NCI-H1930 (cell line): ENCODE results near the gene CUX1.
"Not testable (repeated sequence)": the region's sequence is repeated elsewhere in the genome, so short reads cannot be mapped to it uniquely, and the experiment has no call there.

Source experiments
- DNase-seq, 2 experiments: peaks; one replicate each; lab custom pipeline; 2025; lab: John Stamatoyannopoulos, UW

CUX1 gene

GRCh38 chr7:102009628-102010027 is 192.2 kb downstream of the CUX1 start:
- no peak for DNase-seq

DNA sequence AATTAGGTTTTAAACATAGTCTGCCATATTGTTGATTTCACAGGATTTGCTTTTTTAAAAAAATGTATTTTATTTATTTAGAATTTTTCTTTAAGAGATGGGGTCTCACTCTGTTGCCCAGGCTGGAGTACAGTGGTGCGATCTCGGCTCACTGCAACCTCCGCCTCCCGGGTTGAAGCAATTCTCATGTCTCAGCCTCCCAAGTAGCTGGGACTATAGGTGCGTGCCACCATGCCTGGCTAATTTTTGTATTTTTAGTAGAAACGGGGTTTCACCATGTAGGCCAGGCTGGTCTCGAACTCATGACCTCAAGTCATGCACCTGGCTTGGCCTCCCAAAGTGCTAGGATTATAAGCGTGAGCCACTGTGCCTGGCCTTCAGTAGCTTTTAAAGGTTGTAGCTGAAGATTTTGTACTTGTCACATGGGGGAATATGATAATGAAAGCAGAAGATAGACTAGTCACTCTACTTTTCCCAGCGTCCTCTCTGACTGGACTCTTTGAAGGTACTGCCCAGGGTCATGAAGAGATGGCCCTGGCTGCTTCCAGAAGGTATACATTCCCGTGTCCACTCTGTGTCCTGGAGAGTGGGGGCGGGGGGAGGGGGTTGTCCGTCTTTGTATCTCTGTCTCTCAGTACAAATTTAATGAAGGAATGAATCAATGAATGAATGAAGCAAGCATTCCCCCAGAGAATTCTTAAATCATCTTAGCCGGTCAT is 194.8 kb downstream of the CUX1 start:
- not testable (repeated sequence) for DNase-seq

- DNase-seq: no peak
These were observed 195.6 kb downstream of the CUX1 start for GRCh38 chr7:102012941-102013461.

DNA sequence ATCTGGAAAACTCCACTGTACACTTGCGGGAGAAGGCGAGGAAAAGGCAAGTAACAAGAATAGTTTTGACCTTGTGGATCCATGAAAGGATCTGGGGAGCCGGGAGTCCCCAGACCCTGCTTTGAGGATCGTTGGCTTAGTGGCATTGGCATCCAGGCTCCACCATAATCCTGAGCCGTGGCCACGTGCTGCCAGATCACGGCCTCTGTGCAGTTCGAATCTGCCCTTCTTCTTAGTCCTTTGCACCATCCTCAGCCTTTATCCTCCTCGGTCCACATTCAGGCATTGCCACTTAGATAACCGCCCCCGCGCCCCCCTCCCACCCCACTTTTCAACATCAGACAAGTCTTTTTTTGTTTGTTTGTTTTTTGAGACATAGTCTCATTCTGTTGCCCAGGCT is 201.4 kb downstream of the CUX1 start:
- no peak for DNase-seq

DNA sequence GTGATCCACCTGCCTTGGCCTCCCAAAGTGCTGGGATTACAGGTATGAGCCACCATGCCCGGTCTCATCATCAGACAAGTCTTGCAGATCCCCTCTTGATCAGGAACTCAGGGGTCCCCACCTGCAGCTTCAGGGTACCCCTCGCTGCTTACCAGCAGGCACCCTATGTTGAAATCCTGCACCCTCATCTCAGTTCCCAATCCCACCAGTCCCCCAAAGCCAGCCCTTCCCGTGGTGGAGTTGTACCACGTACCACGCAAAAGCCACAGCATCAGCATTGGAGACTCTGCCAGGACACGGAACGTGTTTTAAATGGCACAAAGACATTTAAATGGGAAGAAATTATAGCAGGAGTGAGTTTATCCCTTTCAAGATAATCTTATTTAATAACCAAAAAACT is 202.0 kb downstream of the CUX1 start:
- no peak for DNase-seq

GRCh38 chr7:102021841-102022618 is 204.6 kb downstream of the CUX1 start:
- no peak for DNase-seq

DNA sequence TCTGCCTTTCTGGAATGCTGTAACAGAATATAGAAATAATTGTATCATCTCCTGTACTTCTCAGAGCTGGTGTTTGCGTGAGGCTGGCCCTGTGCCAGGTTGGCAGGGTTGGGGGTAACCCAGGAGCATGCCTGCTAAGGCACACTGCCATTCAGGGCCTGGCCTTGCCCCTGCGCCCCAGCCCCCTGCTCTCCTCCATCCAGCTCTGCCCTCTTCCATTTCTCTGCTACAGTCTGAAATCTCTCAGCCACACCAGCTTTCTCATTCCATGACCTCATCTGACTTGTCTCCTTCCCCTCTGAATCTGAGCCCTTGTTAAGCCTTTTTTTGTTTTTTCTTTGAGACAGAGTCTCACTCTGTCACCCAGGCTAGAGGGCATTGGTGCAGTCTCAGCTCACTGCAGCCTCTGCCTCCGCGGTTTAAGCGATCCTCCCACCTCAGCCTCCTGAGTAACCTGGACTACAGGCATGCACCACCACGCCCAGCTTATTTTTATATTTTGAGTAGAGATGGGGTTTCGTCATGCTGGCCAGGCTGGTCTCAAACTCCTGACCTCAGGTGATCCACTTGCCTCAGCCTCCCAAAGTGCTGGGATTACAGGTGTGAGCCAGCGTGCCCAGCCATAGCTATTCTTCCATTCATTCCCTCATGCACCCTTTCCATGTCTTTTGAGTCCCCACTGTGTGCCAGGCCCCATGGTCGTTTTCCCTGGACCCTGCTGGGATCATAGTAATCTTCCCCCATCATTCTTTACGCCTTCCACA is 206.8 kb downstream of the CUX1 start:
- DNase-seq: no peak

DNA sequence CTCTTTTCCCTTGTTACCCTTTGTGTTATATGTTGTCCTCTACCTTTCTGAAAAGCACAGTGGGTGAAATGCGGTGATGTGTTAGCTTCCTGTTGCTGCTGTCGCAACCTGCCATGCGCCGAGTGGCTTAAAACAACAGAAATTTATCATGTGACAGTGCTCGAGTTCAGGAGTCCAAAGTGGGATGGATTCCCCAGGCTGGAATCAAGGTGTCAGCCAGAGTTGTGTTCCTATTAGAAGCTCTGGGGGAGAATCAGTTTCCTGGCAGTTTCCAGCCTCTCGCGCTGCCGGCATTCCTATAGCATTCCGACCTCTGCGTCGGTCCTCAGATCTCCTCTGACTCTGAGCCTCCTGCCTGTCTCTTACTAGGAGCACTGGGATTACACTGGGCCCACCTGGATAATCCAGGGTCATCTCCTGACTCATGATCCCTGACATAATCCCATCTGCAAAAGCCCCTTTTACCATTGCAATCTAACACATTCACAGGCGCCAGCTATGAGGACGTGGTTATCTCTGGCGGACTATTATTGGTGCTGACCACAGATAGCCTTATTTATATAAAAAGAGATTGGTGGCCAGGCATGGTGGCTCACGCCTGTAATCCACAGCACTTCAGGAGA is 207.5 kb downstream of the CUX1 start:
- DNase-seq: no peak

DNA sequence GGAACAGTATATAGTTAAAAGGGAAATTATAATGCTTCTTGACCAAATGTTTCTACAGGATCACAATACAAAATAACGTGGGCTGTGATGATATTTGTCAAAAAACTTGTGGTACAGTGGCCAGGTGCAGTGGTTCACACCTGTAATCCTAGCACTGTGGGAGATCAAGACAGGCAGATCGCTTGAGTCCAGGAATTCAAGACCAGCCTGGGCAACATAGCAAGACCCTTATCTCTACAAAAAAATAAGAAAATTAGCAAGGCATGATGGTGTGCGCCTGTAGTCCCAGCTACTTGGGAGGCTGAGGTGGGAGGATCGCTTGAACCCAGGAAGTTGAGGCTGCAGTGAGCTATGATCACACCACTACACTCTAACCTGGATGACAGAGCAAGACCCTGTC is 208.4 kb downstream of the CUX1 start:
- not testable (repeated sequence) for DNase-seq

- no peak for DNase-seq
These were observed 210.9 kb downstream of the CUX1 start for GRCh38 chr7:102028206-102028826.

DNA sequence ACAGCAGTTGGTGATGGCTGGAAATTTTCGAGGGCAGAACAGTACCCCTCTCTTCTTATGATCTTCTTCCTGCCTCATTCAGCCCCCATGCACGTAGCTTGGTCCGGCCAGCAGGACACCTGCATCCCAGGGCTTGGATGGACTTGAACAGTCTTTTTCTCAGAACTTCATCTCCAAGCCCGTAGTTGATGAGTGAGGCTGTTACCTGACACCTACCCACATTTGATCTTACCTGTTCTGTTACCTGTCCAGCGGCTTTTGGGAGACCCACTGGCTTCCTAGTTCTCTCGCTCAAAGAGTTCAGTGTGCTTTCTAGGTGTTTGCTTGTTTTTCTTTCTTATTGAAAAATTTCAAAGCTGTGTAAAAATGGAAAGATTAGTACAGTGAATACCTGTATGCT is 212.2 kb downstream of the CUX1 start:
- DNase-seq: no peak

GRCh38 chr7:102030696-102031095 is 213.3 kb downstream of the CUX1 start:
- no peak for DNase-seq

GRCh38 chr7:102036958-102037357 is 219.5 kb downstream of the CUX1 start:
- no peak for DNase-seq

DNA sequence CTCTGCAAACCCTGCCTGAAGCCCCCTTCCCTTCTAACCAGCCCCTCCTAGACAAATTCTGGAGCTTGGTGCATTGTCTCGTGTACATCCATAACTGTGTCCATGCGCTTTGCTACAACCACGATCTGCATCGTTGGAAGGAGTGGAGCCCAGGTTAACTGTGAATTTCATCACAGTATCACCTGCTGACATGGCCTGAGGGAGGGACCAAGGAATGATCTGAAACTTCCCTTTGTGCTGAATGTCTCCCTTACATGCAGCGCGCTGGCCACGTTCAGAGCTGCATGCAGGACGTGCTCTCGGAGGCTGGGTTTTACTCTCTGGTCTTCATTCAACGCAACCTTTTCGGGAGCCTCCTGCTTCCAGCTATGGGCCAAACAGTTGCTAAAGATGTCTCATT is 222.3 kb downstream of the CUX1 start:
- no peak for DNase-seq

GRCh38 chr7:102040569-102040968 is 223.1 kb downstream of the CUX1 start:
- no peak for DNase-seq

- DNase-seq: no peak
These were observed 224.7 kb downstream of the CUX1 start for GRCh38 chr7:102042016-102042656.

DNA sequence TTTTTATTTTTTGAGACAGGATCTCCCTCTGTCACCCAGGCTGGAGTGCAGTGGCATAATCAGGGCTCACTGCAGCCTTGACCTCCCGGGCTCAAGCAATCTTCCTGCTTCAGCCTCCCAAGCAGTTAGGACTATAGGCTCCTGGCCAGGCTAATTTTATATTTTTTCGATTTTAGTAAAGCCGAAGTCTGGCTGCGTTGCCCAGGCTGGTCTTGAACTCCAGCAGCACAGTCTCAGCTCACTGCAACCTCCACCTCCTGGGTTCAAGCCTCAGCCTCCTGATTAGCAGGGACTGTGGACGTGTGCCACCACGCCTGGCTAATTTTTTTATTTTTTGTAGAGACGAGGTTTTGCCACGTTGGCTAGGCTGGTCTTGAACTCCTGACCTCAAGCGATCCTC is 225.4 kb downstream of the CUX1 start:
- DNase-seq: not testable (repeated sequence)

- DNase-seq: no peak
These were observed 227.2 kb downstream of the CUX1 start for GRCh38 chr7:102044641-102044983.

DNA sequence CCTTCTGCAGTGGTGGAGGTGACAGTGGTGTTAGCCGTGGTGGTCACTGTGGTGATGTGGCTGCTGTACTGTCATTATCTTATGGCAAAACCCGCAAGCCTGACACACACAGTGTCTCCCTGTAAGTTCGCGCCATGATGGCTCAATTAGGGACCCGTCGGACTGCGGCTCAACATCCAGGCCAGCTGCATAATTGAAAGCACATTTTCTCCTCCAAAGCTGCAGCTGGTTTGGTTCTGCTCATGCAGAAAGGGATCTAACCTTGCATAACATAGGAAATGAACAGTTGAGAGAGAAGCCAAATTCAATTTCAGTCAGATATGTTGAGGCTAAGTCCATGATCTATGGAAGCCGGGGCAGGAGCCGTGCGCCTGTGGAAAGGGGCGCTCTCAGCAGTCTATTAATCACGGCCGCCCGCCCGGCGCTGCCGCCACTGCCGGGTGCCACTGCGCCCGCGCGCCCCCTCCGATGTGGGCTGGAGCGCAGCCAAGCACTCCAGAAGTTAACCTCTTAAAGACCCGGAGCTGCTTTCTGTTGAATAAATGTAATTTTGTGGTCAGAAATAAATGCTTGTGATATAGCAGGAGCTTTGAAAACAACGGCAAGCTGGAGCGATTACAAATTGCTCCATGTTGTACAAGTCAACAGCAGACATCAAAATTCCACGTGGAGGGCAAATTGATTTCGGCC is 227.7 kb downstream of the CUX1 start:
- no peak for DNase-seq

- no peak for DNase-seq
These were observed 228.4 kb downstream of the CUX1 start for GRCh38 chr7:102045681-102046372.
